ENCODE data around the gene BMP6.
A peak's percentile ranks its signal among the peaks of the same experiment; 100 is the strongest.

The BMP6 gene

GRCh38 chr6:7725849-7726415 is at the start of gene BMP6:
BMP6 (plus strand) TSS chr6:7726099; CDS start chr6:7726956, 857 bp downstream.
- DNase-seq, result peak; percentile 81

GRCh38 chr6:7677229-7677628 is 48.7 kb upstream of the BMP6 start:
- no peak for DNase-seq

- no peak for DNase-seq
Measured at GRCh38 chr6:7680393-7681075, 45.4 kb upstream of the BMP6 start.

- DNase-seq, result no peak
Measured at GRCh38 chr6:7681449-7681848, 44.5 kb upstream of the BMP6 start.

- no peak for DNase-seq
Measured at GRCh38 chr6:7684076-7684475, 41.8 kb upstream of the BMP6 start.

GRCh38 chr6:7684843-7685242 is 41.1 kb upstream of the BMP6 start:
- no peak for DNase-seq

GRCh38 chr6:7685276-7685675 is 40.6 kb upstream of the BMP6 start:
- DNase-seq, result no peak

- DNase-seq, result no peak
Measured at GRCh38 chr6:7687145-7688111, 38.5 kb upstream of the BMP6 start.

GRCh38 chr6:7691021-7691420 is 34.9 kb upstream of the BMP6 start:
- no peak for DNase-seq

GRCh38 chr6:7691675-7692452 is 34.0 kb upstream of the BMP6 start:
- peak; percentile 14 for DNase-seq

- no peak for DNase-seq
Measured at GRCh38 chr6:7692453-7692784, 33.5 kb upstream of the BMP6 start.

- DNase-seq, result no peak
Measured at GRCh38 chr6:7693827-7694226, 32.1 kb upstream of the BMP6 start.

- DNase-seq, result no peak
Measured at GRCh38 chr6:7696061-7696460, 29.8 kb upstream of the BMP6 start.

- DNase-seq, result no peak
Measured at GRCh38 chr6:7697432-7697819, 28.5 kb upstream of the BMP6 start.

- no peak for DNase-seq
Measured at GRCh38 chr6:7697820-7698623, 27.9 kb upstream of the BMP6 start.

- DNase-seq, result no peak
Measured at GRCh38 chr6:7701212-7701834, 24.6 kb upstream of the BMP6 start.

- no peak for DNase-seq
Measured at GRCh38 chr6:7703148-7703680, 22.7 kb upstream of the BMP6 start.

- no peak for DNase-seq
Measured at GRCh38 chr6:7705483-7705882, 20.4 kb upstream of the BMP6 start.

GRCh38 chr6:7706269-7706668 is 19.6 kb upstream of the BMP6 start:
- no peak for DNase-seq

GRCh38 chr6:7707787-7708186 is 18.1 kb upstream of the BMP6 start:
- no peak for DNase-seq

- no peak for DNase-seq
Measured at GRCh38 chr6:7719364-7719850, 6.5 kb upstream of the BMP6 start.

All from stimulated activated CD4-positive, alpha-beta T cell treated with anti-CD3 and anti-CD28 coated beads, Interleukin-15, amount 100 ng/mL, for 24 hours (primary cell).